CD14-positive monocyte (primary cell): ENCODE measurements around the gene TULP3. TPM values are rescaled to one million over a fixed set of nuclear protein-coding genes. Genes with fewer than 3 reads are reported as not detected.

Experiments used
- DNase-seq, 3 donors: peaks; one replicate each; pipeline ENCODE4 v3.0.0-alpha.2; 2011 to 2022
- H2AFZ ChIP-seq: 2 replicates; pipeline ENCODE4 v1.6.0; 2012; ENCODE audit warnings: mild to moderate bottlenecking, low read depth, low read length, inconsistent platforms; ENCODE audit not compliant: insufficient read depth, poor library complexity, severe bottlenecking
- H3K27ac ChIP-seq, 2 donors: 1 replicate in 1 of 2; 2 replicates in 1 of 2; pipeline ENCODE4 v1.5.1; 2012 to 2013; ENCODE audit warnings: low read length in 2 of 2, control low read depth in 1 of 2, inconsistent platforms in 1 of 2, low read depth in 1 of 2, mild to moderate bottlenecking in 1 of 2
- H3K27me3 ChIP-seq, 2 donors: one replicate each; pipeline versions ENCODE4 v1.6.0 to v1.6.1; 2011 to 2013; ENCODE audit warnings: low read length in 2 of 2; ENCODE audit not compliant: control insufficient read depth in 2 of 2, insufficient read depth in 2 of 2
- H3K36me3 ChIP-seq, 2 donors: replicated peaks in 1 of 2; 1 replicate in 1 of 2; 2 replicates in 1 of 2; pipeline versions ENCODE4 v1.5.1 to v1.6.1; 2012 to 2013; ENCODE audit warnings: low read length in 2 of 2, control low read depth in 1 of 2, inconsistent platforms in 1 of 2, mild to moderate bottlenecking in 1 of 2; ENCODE audit not compliant: insufficient read depth in 2 of 2, control insufficient read depth in 1 of 2
- H3K4me1 ChIP-seq, 2 donors: 1 replicate in 1 of 2; 2 replicates in 1 of 2; pipeline versions ENCODE4 v1.5.1 to v1.6.1; 2012 to 2013; ENCODE audit warnings: low read length in 2 of 2, control low read depth in 1 of 2, inconsistent platforms in 1 of 2, mild to moderate bottlenecking in 1 of 2, moderate library complexity in 1 of 2; ENCODE audit not compliant: insufficient read depth in 2 of 2, control insufficient read depth in 1 of 2
- H3K4me2 ChIP-seq: replicated peaks from 2 replicates; pipeline ENCODE3; 2012; ENCODE audit warnings: low read length, moderate library complexity, mild to moderate bottlenecking; ENCODE audit not compliant: poor library complexity, severe bottlenecking; ENCODE audit errors: extremely low read depth
- H3K4me3 ChIP-seq, 3 experiments: fragments of 200-600 bp in 1 of 3; sonication (generic) in 1 of 3; replicated peaks in 1 of 3; 1 replicate in 2 of 3; 2 replicates in 1 of 3; pipeline ENCODE4 v1.5.1; 2011 to 2013; ENCODE audit warnings: low read length in 3 of 3, mild to moderate bottlenecking in 3 of 3, control low read depth in 2 of 3, low read depth in 2 of 3, inconsistent platforms in 1 of 3, moderate library complexity in 1 of 3
- H3K79me2 ChIP-seq: 2 replicates; pipeline ENCODE4 v1.6.0; 2012; ENCODE audit warnings: mild to moderate bottlenecking, control low read depth, inconsistent platforms, low read length, moderate library complexity; ENCODE audit not compliant: insufficient read depth
- H3K9ac ChIP-seq: 2 replicates; pipeline ENCODE4 v1.6.0; 2017; ENCODE audit warnings: low read length, mild to moderate bottlenecking; ENCODE audit not compliant: insufficient read depth, poor library complexity, severe bottlenecking
- H3K9me3 ChIP-seq, 2 donors: replicated peaks in 1 of 2; 1 replicate in 1 of 2; 2 replicates in 1 of 2; pipeline versions ENCODE4 v1.5.1 to v1.6.1; 2012 to 2013; ENCODE audit warnings: low read length in 2 of 2, control low read depth in 1 of 2; ENCODE audit not compliant: control insufficient read depth in 1 of 2, insufficient read depth in 1 of 2
- H4K20me1 ChIP-seq: 2 replicates; pipeline ENCODE4 v1.6.0; 2012; ENCODE audit warnings: mild to moderate bottlenecking, low read length, control low read depth, moderate library complexity; ENCODE audit not compliant: insufficient read depth
- H3K27ac Mint-ChIP-seq, 7 donors: one replicate each; pipeline ENCODE4 v1.8.0; 2020; ENCODE audit warnings: mild to moderate bottlenecking in 7 of 7, mixed read lengths in 7 of 7, moderate library complexity in 6 of 7, inconsistent platforms in 2 of 7
- H3K27me3 Mint-ChIP-seq, 3 donors: one replicate each; pipeline ENCODE4 v1.8.0; 2021 to 2022; ENCODE audit warnings: low read depth in 3 of 3, mild to moderate bottlenecking in 3 of 3, mixed read lengths in 3 of 3, moderate library complexity in 3 of 3, inconsistent platforms in 1 of 3
- H3K36me3 Mint-ChIP-seq, 2 donors: one replicate each; pipeline ENCODE4 v1.8.0; 2020; ENCODE audit warnings: mixed read lengths in 2 of 2, inconsistent platforms in 1 of 2, mild to moderate bottlenecking in 1 of 2
- H3K4me1 Mint-ChIP-seq: one replicate; pipeline ENCODE4 v1.8.0; 2020; ENCODE audit warnings: mild to moderate bottlenecking, mixed read lengths
- H3K4me3 Mint-ChIP-seq, 2 donors: one replicate each; pipeline ENCODE4 v1.8.0; 2020; ENCODE audit warnings: mild to moderate bottlenecking in 2 of 2, mixed read lengths in 2 of 2, moderate library complexity in 1 of 2
- H3K9me3 Mint-ChIP-seq, 7 donors: one replicate each; pipeline ENCODE4 v1.8.0; 2020 to 2022; ENCODE audit warnings: mixed read lengths in 7 of 7, mild to moderate bottlenecking in 6 of 7, moderate library complexity in 6 of 7, inconsistent platforms in 2 of 7
- CTCF ChIP-seq: fragments of 200-600 bp; IDR thresholded peaks from one replicate; pipeline ENCODE4 v1.8.0; 2022; ENCODE audit warnings: antibody characterized with exemption, mild to moderate bottlenecking
- WGBS: methylation state at CpG from one replicate; pipeline ENCODE4 v1.1.5; 2013; ENCODE audit warnings: missing lambda C conversion rate; ENCODE audit not compliant: insufficient coverage; 5-methylcytosine and 5-hydroxymethylcytosine counted together
- intact Hi-C, 2 donors: fragments of 100-400 bp; cut with micrococcal nuclease; formaldehyde crosslinking; loops; one replicate each; pipeline versions ENCODE4 v1.15.0 to v1.15.1; 2023
- polyA minus RNA-seq: library from RNA; depleted of rRNA, polyadenylated mRNA; stranded (reverse); fragments of >200 nt; gene quantifications from 2 replicates; pipeline ENCODE4 v1.2.3, GENCODE V29; 2012
- polyA plus RNA-seq, 3 donors: library from polyadenylated mRNA; depleted of rRNA in 1 of 3; unstranded in 2 of 3; stranded (reverse) in 1 of 3; fragments of 300-500 nt in 2 of 3; fragments of >200 nt in 1 of 3; fragmentation: Illumina TruSeq in 2 of 3; gene quantifications; 1 replicate in 2 of 3; 2 replicates in 1 of 3; pipeline ENCODE4 v1.2.3, GENCODE V29; 2012 to 2021
- total RNA-seq, 12 experiments: library from RNA in 1 of 12; stranded (reverse) in 1 of 12; fragments of 120-200 nt in 1 of 12; gene quantifications; one replicate each; pipeline ENCODE4 v1.2.4 and lab custom pipeline; 2013 to 2026; ENCODE audit warnings: mixed read lengths in 6 of 12, inconsistent platforms in 1 of 12

The TULP3 gene
- total RNA-seq (2013): 3.2 TPM
- 1 to 10 TPM; 1.7 to 3.6 (median 2.3) TPM for polyA plus RNA-seq
- polyA minus RNA-seq: 1.9 and 3.4 TPM in 2 replicates
- 2.0 to 10.2 (median 3.1) reads per million in 11 experiments for total RNA-seq (lab: John Stamatoyannopoulos, UW)

GRCh38 chr12:2890388-2891239 lies at the start of gene TULP3:
TSS of gene TULP3 (plus strand) at chr12:2890891. CDS start at chr12:2890948, 57 bp downstream.
- Mint-ChIP-seq H3K36me3 (peaks cover 15 to 18% of the 10 kb centered on the region in 2 donors), H3K9me3 (no peaks in the 10 kb centered on the region), H3K27me3 (peaks cover 4 to 13% (median 11%) of the 10 kb centered on the region in 3 donors), H3K4me1 (peaks cover 13% of the 10 kb centered on the region), H3K27ac (peak within 1 kb of the TSS; percentile 59 to 91 (median 77)), H3K4me3 (peak within 1 kb of the TSS; percentile 95 to 96)
- Histone ChIP-seq H3K36me3 (peaks cover 0 to 17% of the 10 kb centered on the region in 2 donors), H3K27ac (peak within 1 kb of the TSS in 1 of 2 donors; percentile 49), H3K79me2 (peaks cover 4% of the 10 kb centered on the region), H4K20me1 (no peaks in the 10 kb centered on the region), H3K4me1 (peaks cover 12 to 17% of the 10 kb centered on the region in 2 donors), H3K9me3 (no peaks in the 10 kb centered on the region), H3K27me3 (peaks cover 0 to 4% of the 10 kb centered on the region in 2 donors), H3K9ac (peak within 1 kb of the TSS; percentile 60), H3K4me3 (peak within 1 kb of the TSS; percentile 53 to 90 (median 81)), H2AFZ (peak within 1 kb of the TSS; percentile 97), H3K4me2 (peak within 1 kb of the TSS; percentile 100)
- intact Hi-C loops: loop anchor here in 1 of 2 donors (2.0 kb wide), 1 partner anchor 14 kb away; the partner anchor contains the start of genes FOXM1 and RHNO1
- under 1% methylated on average over 75 of the region's 83 CpGs for WGBS
- peak; percentile 11 for TF ChIP-seq CTCF
- DNase-seq: peak; percentile 96

GRCh38 chr12:2841056-2841650 lies 49.5 kb upstream of the TULP3 start:
- no peak overlapping the region for H3K9ac ChIP-seq
- intact Hi-C loops: no loop called here
- Mint-ChIP-seq H3K27ac (no peak overlapping the region), H3K4me1 (peaks cover 14% of the 10 kb centered on the region), H3K4me3 (no peak overlapping the region), H3K27me3 (no peaks in the 10 kb centered on the region), H3K9me3 (peaks cover 0 to 2% (median 0%) of the 10 kb centered on the region in 7 donors), H3K36me3 (peaks cover 31 to 52% of the 10 kb centered on the region in 2 donors)
- no peak overlapping the region for H3K27ac ChIP-seq
- no peak overlapping the region for H3K4me2 ChIP-seq
- H3K4me1 ChIP-seq: no peaks in the 10 kb centered on the region
- TF ChIP-seq CTCF: no peak
- DNase-seq: no peak
- no peaks in the 10 kb centered on the region for H3K9me3 ChIP-seq
- H2AFZ ChIP-seq: no peak overlapping the region
- no peaks in the 10 kb centered on the region for H3K27me3 ChIP-seq
- no peaks in the 10 kb centered on the region for H4K20me1 ChIP-seq
- H3K4me3 ChIP-seq: no peak overlapping the region
- 56% methylated on average over 4 of the region's 9 CpGs for WGBS
- H3K79me2 ChIP-seq: no peaks in the 10 kb centered on the region
- H3K36me3 ChIP-seq: peaks cover 11 to 24% of the 10 kb centered on the region in 2 donors
